WI38 (cell line): ENCODE results near the gene ARHGAP44.

Experiments
- H3K4me3 ChIP-seq: 2 replicates; pipeline ENCODE4 v1.5.1; 2011; ENCODE audit warnings: low read depth, mild to moderate bottlenecking, control low read depth, low read length
- CTCF ChIP-seq: IDR thresholded peaks from 2 replicates; pipeline ENCODE4 v1.5.1; 2012; ENCODE audit warnings: low read depth, mild to moderate bottlenecking, control low read depth, low read length

ARHGAP44 gene

GRCh38 chr17:12790249-12791106 is 1.2 kb downstream of the ARHGAP44 start:
- TF ChIP-seq CTCF = no peak
- H3K4me3 ChIP-seq = peak overlapping the region; percentile 63; the same call in 1 of the 2 replicates

- TF ChIP-seq CTCF = no peak
- no peak overlapping the region for H3K4me3 ChIP-seq
Measured at GRCh38 chr17:12794919-12795532, 5.7 kb downstream of the ARHGAP44 start.

- H3K4me3 ChIP-seq = no peak overlapping the region
- TF ChIP-seq CTCF = no peak
Measured at GRCh38 chr17:12800855-12801365, 11.6 kb downstream of the ARHGAP44 start.

- TF ChIP-seq CTCF = no peak
- no peak overlapping the region for H3K4me3 ChIP-seq
Measured at GRCh38 chr17:12806630-12807029, 17.3 kb downstream of the ARHGAP44 start.

GRCh38 chr17:12808723-12809122 is 19.4 kb downstream of the ARHGAP44 start:
- TF ChIP-seq CTCF = no peak
- H3K4me3 ChIP-seq = no peak overlapping the region

GRCh38 chr17:12812877-12813276 is 23.6 kb downstream of the ARHGAP44 start:
- TF ChIP-seq CTCF = no peak
- H3K4me3 ChIP-seq = no peak overlapping the region

GRCh38 chr17:12813664-12814063 is 24.4 kb downstream of the ARHGAP44 start:
- no peak for TF ChIP-seq CTCF
- H3K4me3 ChIP-seq = no peak overlapping the region
